GM10266 (cell line): ENCODE measurements around the gene NMNAT3.

Experiments used
- DNase-seq: peaks from one replicate; pipeline ENCODE4 v3.0.0; 2012; ENCODE audit errors: extremely low spot score
- TF ChIP-seq, protein P1 (sequence below): IDR thresholded peaks from 2 replicates; pipeline ENCODE4 v1.5.1; 2012; ENCODE audit warnings: mild to moderate bottlenecking, low read depth; ENCODE audit not compliant: control insufficient read depth, insufficient read depth; ENCODE audit errors: missing control alignments

The NMNAT3 gene

GRCh38 chr3:139689122-139689521, 11.3 kb upstream of the NMNAT3 start:
- TF ChIP-seq, protein P1, sequence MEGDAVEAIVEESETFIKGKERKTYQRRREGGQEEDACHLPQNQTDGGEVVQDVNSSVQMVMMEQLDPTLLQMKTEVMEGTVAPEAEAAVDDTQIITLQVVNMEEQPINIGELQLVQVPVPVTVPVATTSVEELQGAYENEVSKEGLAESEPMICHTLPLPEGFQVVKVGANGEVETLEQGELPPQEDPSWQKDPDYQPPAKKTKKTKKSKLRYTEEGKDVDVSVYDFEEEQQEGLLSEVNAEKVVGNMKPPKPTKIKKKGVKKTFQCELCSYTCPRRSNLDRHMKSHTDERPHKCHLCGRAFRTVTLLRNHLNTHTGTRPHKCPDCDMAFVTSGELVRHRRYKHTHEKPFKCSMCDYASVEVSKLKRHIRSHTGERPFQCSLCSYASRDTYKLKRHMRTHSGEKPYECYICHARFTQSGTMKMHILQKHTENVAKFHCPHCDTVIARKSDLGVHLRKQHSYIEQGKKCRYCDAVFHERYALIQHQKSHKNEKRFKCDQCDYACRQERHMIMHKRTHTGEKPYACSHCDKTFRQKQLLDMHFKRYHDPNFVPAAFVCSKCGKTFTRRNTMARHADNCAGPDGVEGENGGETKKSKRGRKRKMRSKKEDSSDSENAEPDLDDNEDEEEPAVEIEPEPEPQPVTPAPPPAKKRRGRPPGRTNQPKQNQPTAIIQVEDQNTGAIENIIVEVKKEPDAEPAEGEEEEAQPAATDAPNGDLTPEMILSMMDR, result no peak
- no peak for DNase-seq

- TF ChIP-seq, protein P1, result no peak
- no peak for DNase-seq
Measured at GRCh38 chr3:139687431-139687830, 9.7 kb upstream of the NMNAT3 start.

DNA sequence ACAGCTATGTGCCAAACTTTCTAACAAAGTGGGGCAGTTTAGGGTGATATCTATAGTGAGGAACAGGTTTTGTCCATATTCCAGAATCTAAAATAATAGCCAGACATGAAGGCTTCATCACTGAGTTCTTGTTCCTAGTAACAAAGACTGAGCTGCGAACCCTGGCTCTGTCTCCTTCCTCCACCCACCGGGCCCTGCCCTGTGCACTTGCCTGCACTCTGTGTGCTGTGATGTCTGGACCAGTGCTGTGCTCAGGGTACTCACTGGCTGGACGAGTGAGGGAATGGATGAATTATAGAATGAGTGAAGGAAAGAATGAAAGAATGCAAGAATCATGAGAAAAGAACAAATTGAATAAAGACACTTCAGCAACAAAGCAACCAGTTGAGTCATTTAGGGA, 8.9 kb upstream of the NMNAT3 start:
- TF ChIP-seq, protein P1, result no peak
- DNase-seq, result no peak

DNA sequence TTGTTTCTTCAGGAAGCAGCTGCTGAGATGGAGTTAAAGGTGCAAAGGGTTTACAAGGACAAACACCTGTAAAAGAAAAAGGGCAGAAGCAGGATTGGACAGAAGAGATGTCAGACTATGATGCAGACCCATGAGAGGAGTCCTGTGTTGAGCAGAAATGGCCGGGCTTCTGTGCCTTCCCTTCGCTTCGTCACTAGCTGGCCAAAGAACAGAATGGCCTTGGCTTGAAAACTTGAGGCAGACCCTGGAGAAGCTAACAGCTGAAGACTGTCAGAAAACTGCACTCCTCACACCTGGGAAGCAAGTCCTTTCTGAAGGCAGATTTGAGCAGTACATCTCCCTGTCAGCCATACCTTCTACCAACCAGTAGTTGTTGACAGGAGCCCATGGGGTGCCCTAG, 8.4 kb upstream of the NMNAT3 start:
- TF ChIP-seq, protein P1, result no peak
- no peak for DNase-seq

- DNase-seq, result no peak
- TF ChIP-seq, protein P1, result no peak
Measured at GRCh38 chr3:139679220-139679775, 1.5 kb upstream of the NMNAT3 start.

DNA sequence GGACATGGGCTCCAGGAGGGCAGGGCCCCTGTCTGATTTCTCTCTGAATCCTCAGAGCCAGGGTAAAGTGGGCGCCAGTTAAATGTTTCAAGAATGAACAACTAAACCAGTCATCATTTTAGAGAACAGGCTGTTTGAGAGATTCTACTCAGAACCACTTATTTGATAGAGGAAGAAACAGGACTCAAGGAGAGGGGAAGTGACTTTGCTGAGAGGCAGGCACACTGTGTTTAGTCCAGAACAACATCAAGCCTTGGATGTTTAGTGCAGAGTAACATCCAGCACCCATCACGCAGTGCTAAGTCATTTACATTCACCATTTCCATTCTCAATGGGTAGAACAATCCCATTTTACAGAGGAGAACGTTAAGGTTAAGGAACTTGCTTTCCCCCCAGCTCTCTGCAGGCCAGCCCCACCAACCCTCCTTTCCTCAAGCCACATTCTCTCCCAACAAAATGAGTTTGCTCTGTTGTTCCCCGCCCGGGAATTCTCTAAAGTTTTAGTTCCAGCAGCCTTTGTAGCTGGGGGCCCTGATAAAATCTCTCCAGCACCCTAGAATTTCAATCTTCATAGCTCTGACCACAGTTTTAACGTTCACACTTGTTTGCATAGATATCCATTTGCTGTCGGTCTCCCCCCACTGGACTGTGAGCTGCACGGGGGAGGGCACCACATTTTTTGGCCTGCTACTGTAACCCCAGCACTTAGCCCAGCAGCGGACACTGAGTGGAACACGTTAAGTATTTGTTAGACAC, 962 bp downstream of the NMNAT3 start:
- TF ChIP-seq, protein P1, result no peak
- no peak for DNase-seq

DNA sequence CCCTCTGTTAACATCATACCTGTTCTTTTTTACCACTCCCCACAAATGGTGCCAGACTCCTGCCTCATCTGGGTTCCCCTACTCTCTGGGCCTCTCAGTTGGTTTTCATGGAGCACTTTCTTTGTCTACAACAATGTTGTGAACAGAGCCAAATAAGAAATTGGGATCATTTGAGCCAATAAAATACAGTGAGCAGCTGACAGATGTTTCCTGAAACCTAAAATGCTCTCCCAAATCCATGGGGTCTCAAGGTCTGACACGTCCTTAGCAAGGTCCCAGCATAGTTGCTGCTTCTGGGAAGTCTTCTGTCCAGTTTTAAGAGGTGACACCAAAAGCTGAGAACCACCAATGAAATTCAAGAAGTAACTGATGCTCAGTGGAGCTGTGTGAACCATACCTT, 1.7 kb downstream of the NMNAT3 start:
- TF ChIP-seq, protein P1, result no peak

More for the DNA sequence above, 1.7 kb downstream of the NMNAT3 start:
- no peak for DNase-seq
